T follicular helper cell (primary cell): Measurements from ENCODE around the gene PRAMEF15.
"Not testable (repeated sequence)": the region's sequence is repeated elsewhere in the genome, so short reads cannot be mapped to it uniquely, and the experiment has no call there.

Experiments used
- DNase-seq: peaks from one replicate; pipeline ENCODE4 v3.0.0-alpha.2; 2020; ENCODE audit warnings: low read depth
- total RNA-seq, 2 experiments: gene quantifications; one replicate each; lab custom pipeline; 2026; lab: John Stamatoyannopoulos, UW

The PRAMEF15 gene
- total RNA-seq, result 0 reads per million in 2 experiments

GRCh38 chr1:13315281-13315680 lies at the start of gene PRAMEF15:
Gene PRAMEF15 (plus strand): TSS chr1:13315581. CDS start chr1:13318408, 2,827 bp downstream.
- DNase-seq, result not testable (repeated sequence)

- not testable (repeated sequence) for DNase-seq
These were observed 38.4 kb upstream of the PRAMEF15 start for GRCh38 chr1:13277016-13277415.

GRCh38 chr1:13279617-13280016 lies 35.8 kb upstream of the PRAMEF15 start:
- DNase-seq, result not testable (repeated sequence)

- DNase-seq, result not testable (repeated sequence)
These were observed 30.3 kb upstream of the PRAMEF15 start, which contains the start of gene PRAMEF8 for GRCh38 chr1:13285037-13285436. Gene PRAMEF8 (minus strand): TSS chr1:13285137. CDS start chr1:13284091, 1,046 bp downstream.

- DNase-seq, result not testable (repeated sequence)
These were observed 26.4 kb upstream of the PRAMEF15 start for GRCh38 chr1:13289030-13289429.

GRCh38 chr1:13297216-13297931 lies 18.0 kb upstream of the PRAMEF15 start:
- DNase-seq, result not testable (repeated sequence)

- not testable (repeated sequence) for DNase-seq
These were observed 16.7 kb upstream of the PRAMEF15 start for GRCh38 chr1:13298699-13299098.

- not testable (repeated sequence) for DNase-seq
These were observed 13.2 kb upstream of the PRAMEF15 start for GRCh38 chr1:13302197-13302596.

GRCh38 chr1:13303239-13303638 lies 12.1 kb upstream of the PRAMEF15 start, which contains the start of gene PRAMEF33:
Gene PRAMEF33 (plus strand): TSS chr1:13303539. CDS start chr1:13305955, 2,416 bp downstream.
- DNase-seq, result not testable (repeated sequence)

- DNase-seq, result not testable (repeated sequence)
These were observed 27.1 kb downstream of the PRAMEF15 start for GRCh38 chr1:13342496-13342895.

- DNase-seq, result not testable (repeated sequence)
These were observed 31.7 kb downstream of the PRAMEF15 start, which contains the start of gene PRAMEF14 for GRCh38 chr1:13347034-13347433. Gene PRAMEF14 (minus strand): TSS chr1:13347134. CDS start chr1:13345314, 1,820 bp downstream.

GRCh38 chr1:13353476-13353875 lies 38.1 kb downstream of the PRAMEF15 start:
- not testable (repeated sequence) for DNase-seq

GRCh38 chr1:13354475-13354874 lies 39.1 kb downstream of the PRAMEF15 start:
- DNase-seq, result not testable (repeated sequence)

- DNase-seq, result not testable (repeated sequence)
These were observed 41.4 kb downstream of the PRAMEF15 start for GRCh38 chr1:13356774-13357173.

- DNase-seq, result not testable (repeated sequence)
These were observed 47.0 kb downstream of the PRAMEF15 start for GRCh38 chr1:13362364-13362763.

- not testable (repeated sequence) for DNase-seq
These were observed 49.5 kb downstream of the PRAMEF15 start for GRCh38 chr1:13364928-13365327.

- DNase-seq, result not testable (repeated sequence)
These were observed 51.2 kb downstream of the PRAMEF15 start for GRCh38 chr1:13366536-13366935.

- DNase-seq, result not testable (repeated sequence)
These were observed 53.2 kb downstream of the PRAMEF15 start for GRCh38 chr1:13368544-13368943.
